ENCODE measurements around the gene FABP7. TPM values are rescaled to one million over a fixed set of nuclear protein-coding genes. Genes with fewer than 3 reads are reported as not detected.

Gene FABP7
- total and polyA plus RNA-seq, 4 donors = not detected

DNA sequence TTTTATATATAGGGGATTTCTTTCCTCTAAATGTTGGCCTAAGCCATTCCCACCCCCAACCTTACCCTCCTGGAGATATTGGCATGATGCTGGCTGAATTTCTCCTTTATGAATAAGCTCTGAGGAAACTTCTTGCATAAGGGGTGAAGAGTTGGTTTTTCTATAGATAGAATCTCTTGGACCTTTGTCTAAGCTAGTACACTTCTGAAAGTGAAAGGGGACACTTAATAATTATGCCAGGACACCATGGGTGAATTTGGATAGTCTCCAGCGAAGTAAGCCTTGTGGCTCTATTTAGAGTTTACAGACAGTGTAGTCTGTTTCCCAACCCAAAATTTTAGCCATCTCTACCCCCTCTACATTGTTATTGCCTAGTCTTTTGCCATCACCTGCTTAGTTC is 27.1 kb upstream of the FABP7 start:
- Histone ChIP-seq H3K9me3 (ENCODE audit: control insufficient read depth in 4 of 4, low read length in 3 of 4) (no peaks in the 10 kb centered on the region), H3K36me3 (ENCODE audit: control insufficient read depth in 4 of 4, insufficient read depth in 3 of 4, low read depth in 1 of 4, low read length in 3 of 4) (no peaks in the 10 kb centered on the region), H3K27me3 (ENCODE audit: control insufficient read depth in 4 of 4, insufficient read depth in 4 of 4, low read length in 3 of 4) (no peaks in the 10 kb centered on the region), H3K4me3 (ENCODE audit: low read depth in 1 of 3, low read length in 3 of 3) (no peak overlapping the region), H3K27ac (ENCODE audit: low read depth in 1 of 2, low read length in 2 of 2) (peak overlapping the region in 1 of 2 donors; percentile 64), H3K4me1 (ENCODE audit: control insufficient read depth in 4 of 4, insufficient read depth in 4 of 4, low read length in 3 of 4) (peaks cover 0 to 15% (median 3%) of the 10 kb centered on the region in 4 donors), H3K9ac (ENCODE audit: low read depth in 1 of 2, low read length in 2 of 2) (no peak overlapping the region)
- TF ChIP-seq FOXA1 (IDR thresholded peaks at IDR 0.05) = no peak
- TF ChIP-seq, protein P1, sequence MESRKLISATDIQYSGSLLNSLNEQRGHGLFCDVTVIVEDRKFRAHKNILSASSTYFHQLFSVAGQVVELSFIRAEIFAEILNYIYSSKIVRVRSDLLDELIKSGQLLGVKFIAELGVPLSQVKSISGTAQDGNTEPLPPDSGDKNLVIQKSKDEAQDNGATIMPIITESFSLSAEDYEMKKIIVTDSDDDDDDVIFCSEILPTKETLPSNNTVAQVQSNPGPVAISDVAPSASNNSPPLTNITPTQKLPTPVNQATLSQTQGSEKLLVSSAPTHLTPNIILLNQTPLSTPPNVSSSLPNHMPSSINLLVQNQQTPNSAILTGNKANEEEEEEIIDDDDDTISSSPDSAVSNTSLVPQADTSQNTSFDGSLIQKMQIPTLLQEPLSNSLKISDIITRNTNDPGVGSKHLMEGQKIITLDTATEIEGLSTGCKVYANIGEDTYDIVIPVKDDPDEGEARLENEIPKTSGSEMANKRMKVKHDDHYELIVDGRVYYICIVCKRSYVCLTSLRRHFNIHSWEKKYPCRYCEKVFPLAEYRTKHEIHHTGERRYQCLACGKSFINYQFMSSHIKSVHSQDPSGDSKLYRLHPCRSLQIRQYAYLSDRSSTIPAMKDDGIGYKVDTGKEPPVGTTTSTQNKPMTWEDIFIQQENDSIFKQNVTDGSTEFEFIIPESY (IDR thresholded peaks at IDR 0.05) = no peak
- TF ChIP-seq, protein P2, sequence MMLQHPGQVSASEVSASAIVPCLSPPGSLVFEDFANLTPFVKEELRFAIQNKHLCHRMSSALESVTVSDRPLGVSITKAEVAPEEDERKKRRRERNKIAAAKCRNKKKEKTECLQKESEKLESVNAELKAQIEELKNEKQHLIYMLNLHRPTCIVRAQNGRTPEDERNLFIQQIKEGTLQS (IDR thresholded peaks at IDR 0.05) = no peak
- no peak for TF ChIP-seq GABPA (IDR thresholded peaks at IDR 0.05 in 1 of 2, conservative IDR thresholded peaks at IDR 0.05 in 1 of 2)
- no peak for TF ChIP-seq RXRA (IDR thresholded peaks at IDR 0.05)
- no peak for TF ChIP-seq YY1 (IDR thresholded peaks at IDR 0.05)
- no peak for TF ChIP-seq TAF1 (conservative IDR thresholded peaks at IDR 0.05)
- 32% methylated on average over 1 of the region's 1 CpG for WGBS
- no peak for DNase-seq (ENCODE audit: low spot score)

DNA sequence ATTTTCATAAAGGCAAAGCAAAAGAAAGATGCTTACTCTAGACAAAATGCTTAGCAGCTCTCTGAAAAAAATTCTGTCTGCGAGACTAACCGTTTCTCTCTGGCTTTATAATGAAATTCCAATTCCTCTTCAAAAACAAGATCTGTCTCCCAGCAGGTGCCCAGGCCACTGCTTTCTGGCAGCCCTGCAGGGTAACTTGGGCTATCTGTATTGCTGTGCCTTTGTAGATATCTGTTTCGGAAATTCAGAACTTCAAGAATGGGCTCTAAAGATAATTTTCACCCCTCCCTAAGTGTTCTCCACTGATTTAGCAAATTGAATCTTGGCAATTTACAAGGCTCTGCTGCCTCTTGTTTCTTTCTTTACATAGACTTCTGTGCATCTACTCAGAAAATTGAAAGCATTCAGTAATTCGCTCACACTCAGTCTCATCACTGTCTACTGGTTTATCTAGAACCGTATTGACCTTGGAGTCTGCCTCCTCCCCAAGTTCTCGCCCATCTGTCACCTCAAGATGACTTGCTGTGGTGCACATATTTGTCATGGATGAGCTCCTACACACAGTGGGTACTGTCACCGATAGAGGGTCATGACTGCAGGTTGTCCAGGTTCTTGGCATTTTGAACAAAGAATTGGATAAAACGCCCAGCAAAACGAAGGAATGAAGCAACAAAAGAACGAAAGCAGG is 26.4 kb upstream of the FABP7 start:
- Histone ChIP-seq H3K9ac (ENCODE audit: low read depth in 1 of 2, low read length in 2 of 2) (peak overlapping the region; percentile 45 to 80), H3K27me3 (ENCODE audit: control insufficient read depth in 4 of 4, insufficient read depth in 4 of 4, low read length in 3 of 4) (no peaks in the 10 kb centered on the region), H3K9me3 (ENCODE audit: control insufficient read depth in 4 of 4, low read length in 3 of 4) (no peaks in the 10 kb centered on the region), H3K27ac (ENCODE audit: low read depth in 1 of 2, low read length in 2 of 2) (peak overlapping the region; percentile 64 to 72), H3K4me3 (ENCODE audit: low read depth in 1 of 3, low read length in 3 of 3) (peak overlapping the region; percentile 27 to 71 (median 62)), H3K36me3 (ENCODE audit: control insufficient read depth in 4 of 4, insufficient read depth in 3 of 4, low read depth in 1 of 4, low read length in 3 of 4) (no peaks in the 10 kb centered on the region), H3K4me1 (ENCODE audit: control insufficient read depth in 4 of 4, insufficient read depth in 4 of 4, low read length in 3 of 4) (peaks cover 0 to 15% (median 3%) of the 10 kb centered on the region in 4 donors)
- WGBS = 44% methylated on average over 10 of the region's 10 CpGs
- DNase-seq (ENCODE audit: low spot score) = no peak
- TF ChIP-seq FOXA1 (IDR thresholded peaks at IDR 0.05) (no peak), RAD21 (IDR thresholded peaks at IDR 0.05) (no peak), YY1 (IDR thresholded peaks at IDR 0.05) (no peak), HNF4G (IDR thresholded peaks at IDR 0.05) (no peak), JUND (IDR thresholded peaks at IDR 0.05) (no peak), EGR1 (IDR thresholded peaks at IDR 0.05; ENCODE audit: low read depth in 2 of 2) (no peak), TAF1 (conservative IDR thresholded peaks at IDR 0.05) (no peak), GABPA (IDR thresholded peaks at IDR 0.05 in 1 of 2, conservative IDR thresholded peaks at IDR 0.05 in 1 of 2) (no peak), REST (IDR thresholded peaks at IDR 0.05) (no peak)
- TF ChIP-seq, protein P2 (IDR thresholded peaks at IDR 0.05) = no peak
- TF ChIP-seq, protein P3, sequence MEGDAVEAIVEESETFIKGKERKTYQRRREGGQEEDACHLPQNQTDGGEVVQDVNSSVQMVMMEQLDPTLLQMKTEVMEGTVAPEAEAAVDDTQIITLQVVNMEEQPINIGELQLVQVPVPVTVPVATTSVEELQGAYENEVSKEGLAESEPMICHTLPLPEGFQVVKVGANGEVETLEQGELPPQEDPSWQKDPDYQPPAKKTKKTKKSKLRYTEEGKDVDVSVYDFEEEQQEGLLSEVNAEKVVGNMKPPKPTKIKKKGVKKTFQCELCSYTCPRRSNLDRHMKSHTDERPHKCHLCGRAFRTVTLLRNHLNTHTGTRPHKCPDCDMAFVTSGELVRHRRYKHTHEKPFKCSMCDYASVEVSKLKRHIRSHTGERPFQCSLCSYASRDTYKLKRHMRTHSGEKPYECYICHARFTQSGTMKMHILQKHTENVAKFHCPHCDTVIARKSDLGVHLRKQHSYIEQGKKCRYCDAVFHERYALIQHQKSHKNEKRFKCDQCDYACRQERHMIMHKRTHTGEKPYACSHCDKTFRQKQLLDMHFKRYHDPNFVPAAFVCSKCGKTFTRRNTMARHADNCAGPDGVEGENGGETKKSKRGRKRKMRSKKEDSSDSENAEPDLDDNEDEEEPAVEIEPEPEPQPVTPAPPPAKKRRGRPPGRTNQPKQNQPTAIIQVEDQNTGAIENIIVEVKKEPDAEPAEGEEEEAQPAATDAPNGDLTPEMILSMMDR (IDR thresholded peaks at IDR 0.05; ENCODE audit: low read depth, low read length, missing input control) = no peak
- TF ChIP-seq, protein P1 (IDR thresholded peaks at IDR 0.05) = no peak

Data from liver (tissue), 9 donors.